ENCODE data around the gene PARD6G. TPM values are rescaled to one million over a fixed set of nuclear protein-coding genes. Genes with fewer than 3 reads are reported as not detected.

The PARD6G gene
- total and polyA plus RNA-seq, 2 of the 13 experiments (the other 11 are each of a cell fraction or from before 2014, with no cell fraction given), result 3.6 to 7.4 TPM

- TF ChIP-seq ZNF567 (CRISPR knock-in tag; IDR thresholded peaks at IDR 0.05; ENCODE audit: borderline replicate concordance) (no peak), ZNF496 (CRISPR knock-in tag; IDR thresholded peaks at IDR 0.05; ENCODE audit: insufficient replicate concordance) (no peak), ATM (IDR thresholded peaks at IDR 0.05; ENCODE audit: borderline replicate concordance) (no peak), TRIM24 (CRISPR knock-in tag; IDR thresholded peaks at IDR 0.05) (no peak), RXRB (CRISPR knock-in tag; IDR thresholded peaks at IDR 0.05; ENCODE audit: borderline replicate concordance) (peak; percentile 27; the same call in 1 of the 2 replicates), YY1 (IDR thresholded peaks at IDR 0.05; ENCODE audit: insufficient read depth, insufficient replicate concordance, low read depth, low read length) (peak; percentile 91), ZNF275 (CRISPR knock-in tag; IDR thresholded peaks at IDR 0.05; ENCODE audit: borderline replicate concordance) (no peak), ZNF883 (CRISPR knock-in tag; IDR thresholded peaks at IDR 0.05; ENCODE audit: not compliant biosample characterization) (no peak), DRAP1 (CRISPR knock-in tag; IDR thresholded peaks at IDR 0.05) (peak; percentile 80), ELF3 (CRISPR knock-in tag; IDR thresholded peaks at IDR 0.05) (0 out of 2 replicates have a peak, but pooled peaks have one; percentile 9), FOXP4 (CRISPR knock-in tag; IDR thresholded peaks at IDR 0.05) (no peak), ARID3A (IDR thresholded peaks at IDR 0.05; ENCODE audit: low read depth, low read length) (no peak), ZC3H13 (CRISPR knock-in tag; IDR thresholded peaks at IDR 0.05) (no peak), CREB3 (CRISPR knock-in tag; IDR thresholded peaks at IDR 0.05) (no peak), SALL1 (CRISPR knock-in tag; IDR thresholded peaks at IDR 0.05) (peak; percentile 36; the same call in 1 of the 2 replicates), MXI1 (IDR thresholded peaks at IDR 0.05; ENCODE audit: borderline replicate concordance, low read depth, low read length) (peak; percentile 55; the same call in 1 of the 3 replicates), ZNF331 (CRISPR knock-in tag; IDR thresholded peaks at IDR 0.05) (no peak), NBN (conservative IDR thresholded peaks at IDR 0.05) (no peak), ZNF512 (CRISPR knock-in tag; IDR thresholded peaks at IDR 0.05) (no peak), PHF20 (CRISPR knock-in tag; IDR thresholded peaks at IDR 0.05) (peak; percentile 45; the same call in 1 of the 2 replicates), HDAC2 (CRISPR knock-in tag; IDR thresholded peaks at IDR 0.05) (no peak; the same call in 1 of the 2 replicates)
These were observed 138.3 kb downstream of the PARD6G start, which contains the start of gene ADNP2 (continued) for GRCh38 chr18:80108739-80109675.

Measured in HepG2 (cell line).